ENCODE results near the gene FAM47E. TPM values are rescaled to one million over a fixed set of nuclear protein-coding genes. Genes with fewer than 3 reads are reported as not detected.

FAM47E gene
- total RNA-seq, 2 donors from 2014 or later = not detected

DNA sequence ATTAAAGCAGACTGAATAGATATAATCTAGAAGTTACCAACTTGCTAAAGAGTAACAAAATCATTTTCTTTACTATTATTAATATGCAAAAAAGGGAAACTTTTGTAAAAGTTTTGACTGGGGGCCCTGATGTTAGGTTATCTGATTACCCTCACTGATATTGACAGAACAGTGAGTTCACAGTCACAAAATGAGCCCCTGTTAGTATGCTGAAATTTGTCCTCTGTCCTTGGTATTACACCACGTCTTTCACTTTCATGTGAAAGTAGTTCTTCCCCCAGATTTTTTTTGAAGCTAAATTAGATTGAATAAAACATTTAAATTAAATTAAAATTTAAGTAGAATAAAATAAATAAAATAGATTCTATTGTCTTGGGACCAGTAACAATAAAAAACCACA lies 60.9 kb downstream of the FAM47E start:
- peaks cover 5 to 8% of the 10 kb centered on the region in 2 donors for H3K9me3 Mint-ChIP-seq
- H3K27me3 Mint-ChIP-seq (ENCODE audit: low read depth) = peaks cover 17% of the 10 kb centered on the region
- H3K4me3 Mint-ChIP-seq = no peak overlapping the region
- H3K27ac Mint-ChIP-seq = no peak overlapping the region
- no peak for DNase-seq
- no peak for ATAC-seq (replicated peaks in 1 of 2)
- peaks cover 2 to 8% of the 10 kb centered on the region in 2 donors for H3K36me3 Mint-ChIP-seq (ENCODE audit: insufficient read depth in 2 of 2)
- no peaks in the 10 kb centered on the region for H3K4me1 Mint-ChIP-seq (ENCODE audit: low read depth)

DNA sequence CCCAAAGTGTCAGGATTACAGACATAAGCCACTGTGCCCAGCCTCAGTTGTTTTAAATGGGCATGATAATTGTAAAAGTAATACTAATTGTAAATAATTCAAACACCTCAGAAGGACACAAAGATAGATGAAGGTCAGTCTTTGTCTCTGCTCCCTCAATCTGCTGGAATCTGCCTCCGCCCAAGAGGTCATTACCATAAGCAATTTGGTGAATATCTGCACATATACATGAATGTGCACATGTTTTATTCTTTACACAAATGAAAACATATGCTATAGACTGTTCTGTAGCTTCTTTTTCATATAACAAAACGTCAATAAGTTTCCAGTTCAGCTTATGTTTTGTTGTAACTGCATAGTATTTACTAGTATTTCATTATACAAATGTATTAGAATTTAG lies 62.0 kb downstream of the FAM47E start:
- Mint-ChIP-seq H3K27ac (no peak overlapping the region), H3K27me3 (ENCODE audit: low read depth) (peaks cover 14% of the 10 kb centered on the region), H3K4me3 (no peak overlapping the region), H3K9me3 (peaks cover 5 to 8% of the 10 kb centered on the region in 2 donors), H3K4me1 (ENCODE audit: low read depth) (no peaks in the 10 kb centered on the region), H3K36me3 (ENCODE audit: insufficient read depth in 2 of 2) (peaks cover 3 to 8% of the 10 kb centered on the region in 2 donors)
- DNase-seq (no peak), ATAC-seq (replicated peaks in 1 of 2) (no peak)

DNA sequence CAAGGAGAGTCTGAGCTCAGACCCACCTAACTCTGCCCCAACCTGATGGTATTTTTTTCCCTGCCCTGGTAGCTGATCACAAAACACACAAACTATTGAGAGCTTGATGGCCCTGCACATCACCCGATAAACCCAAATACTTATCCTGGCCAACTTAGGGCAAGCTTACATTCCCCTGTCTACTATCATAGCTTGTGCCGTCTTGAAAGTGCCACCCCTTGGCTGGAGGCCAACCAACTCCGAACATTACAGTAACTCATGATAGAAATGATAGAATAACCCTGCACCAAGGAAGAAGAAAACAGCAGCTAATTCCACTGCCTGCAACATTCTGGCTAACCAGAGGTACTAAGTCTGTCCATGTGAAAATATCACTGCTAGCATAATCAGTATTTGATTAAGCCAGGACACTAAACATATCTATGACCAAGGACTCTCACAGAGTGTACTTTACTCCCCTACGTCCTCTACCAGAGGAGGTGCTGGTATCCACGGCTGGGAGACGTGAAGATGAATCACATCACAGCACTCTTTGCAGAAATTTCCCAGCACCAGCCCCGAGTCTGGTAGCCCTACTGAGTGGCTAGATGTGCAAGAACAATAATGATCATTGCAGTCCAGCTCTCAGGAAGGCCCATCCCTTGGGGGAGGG lies 63.9 kb downstream of the FAM47E start:
- DNase-seq = no peak
- Mint-ChIP-seq H3K27me3 (ENCODE audit: low read depth) (no peaks in the 10 kb centered on the region), H3K36me3 (ENCODE audit: insufficient read depth in 2 of 2) (peaks cover 5 to 8% of the 10 kb centered on the region in 2 donors), H3K4me3 (no peak overlapping the region), H3K9me3 (peaks cover 10 to 11% of the 10 kb centered on the region in 2 donors), H3K27ac (no peak overlapping the region), H3K4me1 (ENCODE audit: low read depth) (no peaks in the 10 kb centered on the region)
- ATAC-seq (replicated peaks in 1 of 2) = no peak

DNA sequence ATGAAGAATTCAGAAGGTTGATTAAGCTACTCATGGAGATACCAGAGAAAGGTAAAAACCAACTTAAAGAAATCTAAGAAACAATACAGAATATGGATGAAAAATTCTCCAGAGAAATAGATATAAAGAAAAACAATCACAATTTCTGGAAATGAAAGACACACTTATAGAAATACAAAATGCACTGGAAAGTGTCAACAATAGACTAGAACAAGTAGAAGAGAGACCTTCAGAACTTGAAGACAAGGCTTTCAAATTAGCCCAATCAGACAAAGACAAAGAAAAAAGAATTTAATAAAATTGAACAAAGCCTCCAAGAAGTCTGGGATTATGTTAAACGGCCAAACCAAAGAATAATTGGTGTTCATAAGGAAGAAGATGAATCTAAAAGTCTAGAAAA lies 64.6 kb downstream of the FAM47E start:
- Mint-ChIP-seq H3K27me3 (ENCODE audit: low read depth) (no peaks in the 10 kb centered on the region), H3K4me1 (ENCODE audit: low read depth) (no peaks in the 10 kb centered on the region), H3K36me3 (ENCODE audit: insufficient read depth in 2 of 2) (peaks cover 5 to 8% of the 10 kb centered on the region in 2 donors), H3K4me3 (no peak overlapping the region), H3K27ac (no peak overlapping the region), H3K9me3 (peaks cover 14 to 15% of the 10 kb centered on the region in 2 donors)
- DNase-seq = no peak
- ATAC-seq (replicated peaks in 1 of 2) = no peak

- peaks cover 10% of the 10 kb centered on the region in 2 donors for H3K36me3 Mint-ChIP-seq (ENCODE audit: insufficient read depth in 2 of 2)
- H3K27ac Mint-ChIP-seq = no peak overlapping the region
- peaks cover 11 to 14% of the 10 kb centered on the region in 2 donors for H3K9me3 Mint-ChIP-seq
- H3K27me3 Mint-ChIP-seq (ENCODE audit: low read depth) = no peaks in the 10 kb centered on the region
- ATAC-seq (replicated peaks in 1 of 2) = no peak
- no peaks in the 10 kb centered on the region for H3K4me1 Mint-ChIP-seq (ENCODE audit: low read depth)
- H3K4me3 Mint-ChIP-seq = no peak overlapping the region
- DNase-seq = no peak
These were observed 70.7 kb downstream of the FAM47E start for GRCh38 chr4:76322236-76322635.

DNA sequence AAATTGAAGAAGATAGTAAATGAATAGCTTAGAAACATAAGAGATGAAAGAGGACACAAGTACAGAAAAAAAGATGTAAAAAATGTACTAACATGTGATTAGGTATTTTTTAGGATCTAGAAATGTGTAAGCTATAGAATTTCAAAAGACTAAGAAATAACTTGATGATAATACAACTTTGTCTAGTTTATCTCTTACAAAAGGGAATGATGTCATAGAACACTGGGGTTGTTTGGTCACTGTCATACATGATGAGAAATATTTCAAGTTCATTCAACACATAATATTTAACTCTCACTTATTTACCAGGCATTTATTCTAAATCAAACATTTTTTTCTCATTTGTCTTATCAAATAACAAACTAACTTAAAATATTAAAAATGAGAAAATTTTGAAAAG lies 73.6 kb downstream of the FAM47E start:
- H3K27ac Mint-ChIP-seq = no peak overlapping the region

GRCh38 chr4:76326515-76326914 lies 75.0 kb downstream of the FAM47E start:
- H3K36me3 Mint-ChIP-seq (ENCODE audit: insufficient read depth in 2 of 2) = peaks cover 9 to 14% of the 10 kb centered on the region in 2 donors
- DNase-seq (no peak), ATAC-seq (replicated peaks in 1 of 2) (no peak)
- no peaks in the 10 kb centered on the region for H3K27me3 Mint-ChIP-seq (ENCODE audit: low read depth)
- H3K4me3 Mint-ChIP-seq = no peak overlapping the region
- H3K9me3 Mint-ChIP-seq = peaks cover 5 to 8% of the 10 kb centered on the region in 2 donors
- no peak overlapping the region for H3K27ac Mint-ChIP-seq
- H3K4me1 Mint-ChIP-seq (ENCODE audit: low read depth) = no peaks in the 10 kb centered on the region

More for the DNA sequence above, 73.6 kb downstream of the FAM47E start:
- DNase-seq (no peak), ATAC-seq (replicated peaks in 1 of 2) (no peak)
- Mint-ChIP-seq H3K36me3 (ENCODE audit: insufficient read depth in 2 of 2) (peaks cover 9 to 14% of the 10 kb centered on the region in 2 donors), H3K4me3 (no peak overlapping the region), H3K9me3 (peaks cover 11 to 16% of the 10 kb centered on the region in 2 donors), H3K27me3 (ENCODE audit: low read depth) (no peaks in the 10 kb centered on the region), H3K4me1 (ENCODE audit: low read depth) (no peaks in the 10 kb centered on the region)

Other genes starting within 250 kb of the FAM47E start
- gene CXCL9, start 244.2 kb upstream of the FAM47E start, total RNA-seq = 1 to 10 TPM in 1 of 2 donors, under 1 TPM in 1; 0.94 to 2.7 TPM
- 1 to 10 TPM in 1 of 2 donors, under 1 TPM in 1; 0.62 to 2.9 TPM for gene CXCL10, start 228.2 kb upstream of the FAM47E start, total RNA-seq
- gene CXCL11, start 215.7 kb upstream of the FAM47E start, total RNA-seq = under 1 TPM in 1 of 2 donors, not detected in 1; 0.19 TPM
- not detected for gene ART3, start 177.0 kb upstream of the FAM47E start, total RNA-seq
- gene NUP54, start 103.3 kb upstream of the FAM47E start, total RNA-seq = 10 to 100 TPM; 51.3 to 51.9 TPM
- 1 to 10 TPM; 5.1 to 8.1 TPM for gene SCARB2, start 37.9 kb upstream of the FAM47E start, total RNA-seq
- under 1 TPM in 1 of 2 donors, not detected in 1; 0.30 TPM for gene STBD1, start 55.0 kb downstream of the FAM47E start, total RNA-seq
- not detected for gene CCDC158, start 169.4 kb downstream of the FAM47E start, total RNA-seq
- under 1 TPM; 0.09 to 0.10 TPM for gene SHROOM3, start 183.5 kb downstream of the FAM47E start, total RNA-seq